HG02588 (cell line): Measurements from ENCODE around the gene MAML3.

Source experiments
- ATAC-seq: cut with Tn5 transposase; IDR thresholded peaks from one replicate; pipeline ENCODE4 v1.9.1; 2021; ENCODE audit warnings: mild to moderate bottlenecking, moderate library complexity; ENCODE audit not compliant: unreplicated experiment

MAML3 gene

GRCh38 chr4:139934708-139935195, 219.2 kb downstream of the MAML3 start:
- no peak for ATAC-seq

- no peak for ATAC-seq
These were observed 219.8 kb downstream of the MAML3 start for GRCh38 chr4:139934057-139934707.

- no peak for ATAC-seq
These were observed 220.4 kb downstream of the MAML3 start for GRCh38 chr4:139933541-139933940.

GRCh38 chr4:139933104-139933503, 220.9 kb downstream of the MAML3 start:
- ATAC-seq, result no peak

DNA sequence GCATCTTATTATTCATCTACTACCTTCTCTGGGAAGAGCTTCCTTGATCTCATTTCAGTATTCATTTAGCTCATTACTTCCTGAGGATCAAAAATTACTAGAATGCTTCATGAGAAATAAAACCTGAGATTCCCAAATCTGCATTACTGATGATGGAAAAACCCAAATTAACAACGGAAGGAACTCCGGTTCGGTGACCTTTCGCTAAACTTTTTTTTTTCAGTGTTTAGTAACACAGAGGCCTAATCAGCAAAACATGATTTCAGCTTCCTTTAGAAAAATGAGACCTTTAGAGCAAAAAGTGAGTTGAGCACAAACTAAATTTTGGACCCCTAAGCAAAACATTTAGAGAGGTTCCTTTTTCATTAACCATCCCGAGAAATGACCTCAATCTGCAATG, 229.2 kb downstream of the MAML3 start:
- no peak for ATAC-seq

- ATAC-seq, result no peak
These were observed 231.5 kb downstream of the MAML3 start for GRCh38 chr4:139922406-139923024.

GRCh38 chr4:139921429-139922184, 232.4 kb downstream of the MAML3 start:
- no peak for ATAC-seq

GRCh38 chr4:139920486-139921002, 233.4 kb downstream of the MAML3 start:
- ATAC-seq, result no peak

DNA sequence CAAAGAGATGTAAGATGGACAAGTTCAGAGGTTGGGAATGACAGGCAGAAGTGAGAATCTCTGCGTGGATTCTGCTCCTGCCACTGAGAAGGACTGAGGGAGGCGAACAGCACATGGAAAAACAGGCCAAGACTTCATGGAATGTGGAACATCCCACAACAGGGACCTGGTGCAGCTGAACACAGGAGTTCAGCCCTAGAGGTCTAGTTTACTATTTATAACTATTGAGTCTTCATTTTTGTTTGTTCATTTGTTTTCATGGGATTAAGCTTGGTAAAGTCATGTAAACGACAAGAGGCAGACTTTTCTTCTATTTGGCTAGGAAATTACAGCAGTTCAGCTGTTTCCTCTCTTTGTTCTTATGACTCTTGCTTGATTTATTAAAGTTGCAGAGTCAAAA, 234.5 kb downstream of the MAML3 start:
- ATAC-seq, result no peak

- ATAC-seq, result no peak
These were observed 235.0 kb downstream of the MAML3 start for GRCh38 chr4:139919004-139919403.

DNA sequence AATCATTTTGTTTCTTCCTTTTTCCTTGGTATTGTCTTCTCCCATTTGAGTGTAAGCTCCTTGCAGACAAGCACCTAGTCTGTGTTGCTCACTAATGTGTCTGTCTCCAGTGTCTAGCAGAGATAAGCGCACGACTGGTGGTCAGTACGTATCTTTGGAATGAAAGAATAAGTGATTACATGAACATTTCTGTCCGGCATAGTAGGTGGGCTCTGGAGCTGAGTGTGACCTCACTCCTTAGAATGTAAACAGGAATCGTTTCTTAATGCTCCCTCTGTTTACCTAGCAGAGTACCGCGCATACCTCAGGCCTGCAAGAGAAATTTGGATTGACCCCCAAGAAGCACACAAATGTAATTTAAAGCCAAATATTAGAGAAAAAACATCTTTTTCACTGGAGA, 235.4 kb downstream of the MAML3 start:
- ATAC-seq, result no peak

DNA sequence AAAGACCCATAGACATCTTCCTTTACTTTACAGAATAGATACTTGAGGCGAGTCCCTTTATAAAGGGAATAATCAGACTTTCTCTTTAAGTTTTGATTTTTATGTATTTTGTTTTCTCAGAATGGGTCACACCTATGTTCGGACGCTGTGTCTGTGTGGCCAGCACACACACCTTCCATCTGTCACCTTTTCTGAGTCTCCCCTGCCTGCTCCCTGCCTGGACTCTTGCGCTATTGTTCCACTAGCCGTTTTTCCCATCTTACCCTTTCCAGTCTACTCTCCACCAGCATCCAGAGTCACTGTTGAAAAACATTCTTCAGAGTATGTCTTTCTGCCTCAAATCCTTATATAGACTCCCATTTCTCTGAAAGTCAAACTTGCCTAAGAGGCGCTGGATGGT, 236.1 kb downstream of the MAML3 start:
- ATAC-seq, result no peak

GRCh38 chr4:139916041-139916440, 237.9 kb downstream of the MAML3 start:
- ATAC-seq, result no peak

DNA sequence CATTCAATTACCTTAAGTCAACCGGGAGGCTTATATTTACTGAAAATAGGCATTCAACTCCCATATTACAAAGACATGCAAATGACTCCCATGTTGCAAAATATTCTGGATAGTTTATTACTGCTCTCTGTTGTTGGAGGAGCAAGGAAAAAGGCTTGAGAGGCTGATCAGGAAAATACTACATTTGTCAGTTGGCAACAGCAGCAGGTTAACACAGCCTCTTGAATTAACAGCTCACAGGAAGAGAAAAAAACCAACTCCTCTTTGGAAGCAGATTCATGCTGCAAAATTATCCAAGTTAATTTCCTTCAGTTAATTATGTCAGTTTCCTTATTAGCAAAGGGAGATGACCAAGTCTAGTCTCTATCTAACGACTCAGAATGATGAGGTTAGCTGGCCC, 238.9 kb downstream of the MAML3 start:
- no peak for ATAC-seq

DNA sequence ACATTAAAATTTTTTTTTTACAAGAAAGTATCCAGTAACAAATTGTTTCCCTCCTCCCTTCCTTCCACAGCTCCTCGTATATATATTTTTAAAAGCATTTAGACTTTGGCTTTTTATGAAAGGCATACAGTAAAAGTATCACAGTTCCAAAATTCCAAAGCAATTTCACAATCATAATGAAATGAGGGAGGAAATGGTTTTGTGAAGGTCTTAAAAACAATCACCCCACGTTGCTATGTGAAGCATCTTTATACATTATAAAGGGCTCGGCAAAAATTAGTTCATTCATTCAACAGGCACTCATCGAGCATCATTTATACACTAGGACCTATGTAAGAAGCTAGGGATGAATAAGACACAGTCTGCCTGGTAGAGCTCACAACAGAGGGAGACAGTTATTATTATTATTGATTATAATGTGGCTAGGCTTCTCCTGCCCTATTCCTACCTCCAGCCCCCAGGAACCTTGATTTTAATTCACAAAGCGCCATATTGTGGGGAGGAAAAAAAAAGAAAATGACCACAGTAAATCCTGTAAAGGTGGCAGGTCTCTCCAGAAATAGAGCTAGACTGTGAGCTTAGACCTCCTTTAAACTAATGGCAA, 239.9 kb downstream of the MAML3 start:
- no peak for ATAC-seq

GRCh38 chr4:139913398-139913990, 240.5 kb downstream of the MAML3 start:
- ATAC-seq, result no peak

DNA sequence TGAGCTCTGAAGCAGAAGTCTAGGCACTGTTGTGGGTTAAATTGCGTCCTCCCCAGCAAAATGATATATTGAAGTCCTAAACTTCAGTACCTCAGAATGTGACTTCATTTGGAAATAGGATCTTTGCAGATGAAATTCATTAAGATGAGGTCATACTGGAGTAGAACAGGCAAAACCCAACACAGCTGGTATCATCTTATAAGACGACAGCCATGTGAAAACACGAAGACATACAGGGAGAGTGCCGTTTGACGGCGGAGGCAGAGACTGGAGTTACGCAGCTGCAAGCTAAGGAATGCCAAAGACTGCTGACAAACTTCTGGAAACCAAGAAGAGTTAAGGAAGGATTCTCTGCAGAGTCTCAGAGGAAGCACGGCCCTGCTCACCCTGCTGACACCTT, 241.5 kb downstream of the MAML3 start:
- ATAC-seq, result no peak

GRCh38 chr4:139910106-139910505, 243.9 kb downstream of the MAML3 start:
- ATAC-seq, result no peak

DNA sequence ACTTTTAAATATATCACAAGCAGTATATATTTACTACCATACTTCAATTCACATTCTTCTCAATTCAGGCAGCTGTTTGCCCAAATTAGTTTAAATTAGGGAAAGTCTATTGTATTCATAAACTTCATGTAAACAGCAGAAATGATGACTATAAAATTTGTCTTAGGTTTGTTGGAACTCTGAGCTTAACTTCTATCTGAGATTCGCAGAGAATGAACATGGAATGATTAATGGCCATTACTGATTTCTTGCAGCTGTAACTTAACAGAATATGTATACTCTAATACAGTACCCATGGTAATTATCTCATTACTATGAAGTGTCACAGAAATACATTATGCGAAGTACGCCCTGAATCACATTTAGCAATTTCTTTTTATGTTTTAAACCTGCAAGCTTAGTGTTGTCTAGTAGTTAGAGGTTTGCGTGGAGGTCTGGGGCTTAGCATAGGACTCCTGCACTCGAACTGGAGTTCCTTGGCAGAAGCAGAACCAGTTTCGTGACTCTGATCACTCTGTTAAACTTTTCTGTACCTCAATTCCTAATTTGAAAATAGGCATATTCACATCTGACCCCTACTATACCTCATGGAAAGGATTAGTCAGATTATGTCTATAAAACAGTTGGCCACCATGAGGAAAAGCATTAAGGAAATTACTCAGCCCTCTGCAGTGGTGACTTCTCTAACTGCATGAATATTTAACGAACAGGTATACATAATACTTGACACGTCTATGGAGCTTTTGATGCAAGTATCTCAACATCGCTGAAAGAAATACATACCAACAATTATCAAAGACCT, 245.1 kb downstream of the MAML3 start:
- no peak for ATAC-seq
